Left renal pelvis (tissue), 4 donors: ENCODE results near the gene STPG3. TPM values are rescaled to one million over a fixed set of nuclear protein-coding genes. Genes with fewer than 3 reads are reported as not detected.

Source experiments
- DNase-seq, 4 donors: peaks; one replicate each; pipeline ENCODE4 v3.0.0-alpha.2; 2013; ENCODE audit warnings: low read depth in 4 of 4, low spot score in 3 of 4
- polyA plus RNA-seq, 4 donors: library from polyadenylated mRNA; unstranded; fragments of 120-200 nt; gene quantifications; one replicate each; pipeline ENCODE4 v1.2.1, GENCODE V29; 2013; ENCODE audit not compliant: insufficient read length in 4 of 4

STPG3 gene
- polyA plus RNA-seq, 4 donors: 0.57 to 4.8 (median 1.7) TPM

DNA sequence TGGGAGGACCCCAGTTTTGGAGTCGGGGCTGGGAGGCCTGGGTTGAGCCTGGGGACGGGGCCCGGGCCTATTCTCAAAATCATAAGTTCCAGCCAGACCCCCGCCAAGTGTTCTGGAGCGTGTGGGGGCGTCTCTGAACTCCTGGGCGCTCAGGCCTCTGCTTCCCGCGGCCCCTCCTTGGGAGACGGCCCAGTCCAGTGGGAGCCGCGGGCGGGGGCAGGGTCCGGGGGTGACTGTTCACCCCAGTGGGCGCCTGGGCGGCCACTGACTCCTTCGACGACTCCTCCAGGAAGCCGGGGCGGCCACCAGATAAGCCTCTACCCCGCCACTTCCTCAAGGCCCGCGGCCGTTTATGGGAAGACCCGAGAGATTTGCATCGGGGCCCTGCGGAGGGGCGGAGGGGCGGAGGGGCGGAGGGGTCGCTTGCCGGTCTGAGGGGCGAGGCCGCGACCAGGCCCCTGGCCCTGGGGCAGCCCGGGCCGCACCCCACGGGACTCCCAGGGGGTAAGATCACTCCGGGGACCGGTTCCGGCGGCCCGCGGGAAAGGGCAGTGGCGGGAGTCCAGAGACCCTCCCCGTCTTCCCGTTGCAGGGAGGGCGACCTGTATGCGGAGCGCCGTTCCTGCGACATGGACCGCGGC lies 27.1 kb downstream of the STPG3 start:
- no peak for DNase-seq

DNA sequence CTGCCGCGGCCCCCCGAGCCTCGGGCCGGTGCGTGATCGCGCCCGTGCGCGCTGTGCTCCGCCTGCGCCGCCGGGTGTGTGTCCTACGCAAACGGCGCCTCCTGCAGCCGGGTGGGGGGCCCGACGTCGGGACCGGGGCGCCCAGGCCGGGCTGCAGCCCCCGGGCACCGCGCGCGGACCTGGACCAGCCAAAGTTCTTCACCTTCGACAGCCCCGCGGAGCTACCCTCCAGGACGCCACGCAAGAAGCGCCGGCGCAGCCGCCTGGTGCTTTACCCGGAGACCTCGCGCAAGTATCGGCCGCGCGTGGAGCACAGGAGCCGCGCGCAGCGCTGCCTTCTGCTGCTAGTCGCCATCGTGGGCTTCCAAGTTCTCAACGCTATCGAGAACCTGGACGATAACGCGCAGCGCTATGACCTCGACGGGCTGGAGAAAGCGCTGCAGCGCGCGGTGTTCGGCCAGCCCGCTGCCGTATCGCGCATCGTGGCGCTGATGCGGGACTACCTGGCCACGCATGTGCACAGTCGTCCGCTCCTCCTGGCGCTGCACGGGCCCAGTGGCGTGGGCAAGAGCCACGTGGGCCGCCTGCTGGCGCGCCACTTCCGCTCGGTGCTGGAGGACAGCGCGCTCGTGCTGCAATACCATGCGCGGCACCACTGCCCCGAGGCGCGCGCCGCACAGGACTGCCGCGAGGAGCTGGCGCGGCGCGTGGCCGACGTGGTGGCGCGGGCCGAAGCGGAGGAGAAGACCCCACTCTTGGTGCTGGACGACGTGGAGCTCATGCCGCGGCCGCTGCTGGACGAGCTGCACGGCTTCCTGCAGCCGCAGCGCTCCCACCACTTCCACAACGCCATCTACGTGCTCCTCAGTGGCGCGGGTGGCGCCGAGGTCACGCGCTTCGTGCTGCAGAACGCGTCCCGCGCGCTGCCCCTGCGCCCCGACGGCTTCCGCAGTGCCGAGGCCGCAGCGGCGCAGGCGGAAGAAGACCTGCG lies 27.9 kb downstream of the STPG3 start:
- no peak for DNase-seq

DNA sequence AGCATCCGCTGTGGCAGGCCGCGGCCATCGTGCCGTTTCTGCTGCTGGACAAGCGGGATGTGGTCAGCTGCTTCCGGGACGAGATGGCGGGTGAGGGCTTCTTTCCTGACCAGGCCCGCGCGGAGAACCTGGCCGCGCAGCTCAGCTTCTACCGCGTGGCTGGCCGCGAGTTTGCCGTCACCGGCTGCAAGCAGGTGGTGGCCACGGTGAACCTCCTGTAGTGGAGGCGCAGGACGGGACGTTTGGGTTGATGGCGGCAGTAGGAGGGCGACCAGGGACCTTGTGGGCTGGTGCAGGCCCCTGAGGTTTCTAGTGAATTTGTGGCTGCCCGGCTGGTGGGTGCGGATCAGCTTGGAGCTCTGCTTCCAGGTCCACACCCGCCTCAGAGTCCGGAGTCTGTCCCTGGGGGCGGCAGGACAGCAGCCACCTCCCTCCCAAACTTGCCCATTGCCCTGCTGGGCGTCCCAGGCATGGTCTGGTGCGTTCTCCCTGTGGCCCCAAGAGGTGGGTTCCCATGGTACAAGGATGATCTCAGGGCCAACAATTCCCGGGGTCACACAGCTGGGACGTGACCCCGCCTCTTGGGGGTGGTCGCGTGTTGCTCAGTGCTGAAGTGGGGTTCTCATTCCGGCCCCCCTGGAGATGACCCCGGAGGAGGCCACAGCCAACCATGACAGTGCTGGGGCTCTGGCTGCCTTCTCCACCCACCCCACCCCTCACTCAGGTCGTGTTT lies 28.8 kb downstream of the STPG3 start:
- no peak for DNase-seq

DNA sequence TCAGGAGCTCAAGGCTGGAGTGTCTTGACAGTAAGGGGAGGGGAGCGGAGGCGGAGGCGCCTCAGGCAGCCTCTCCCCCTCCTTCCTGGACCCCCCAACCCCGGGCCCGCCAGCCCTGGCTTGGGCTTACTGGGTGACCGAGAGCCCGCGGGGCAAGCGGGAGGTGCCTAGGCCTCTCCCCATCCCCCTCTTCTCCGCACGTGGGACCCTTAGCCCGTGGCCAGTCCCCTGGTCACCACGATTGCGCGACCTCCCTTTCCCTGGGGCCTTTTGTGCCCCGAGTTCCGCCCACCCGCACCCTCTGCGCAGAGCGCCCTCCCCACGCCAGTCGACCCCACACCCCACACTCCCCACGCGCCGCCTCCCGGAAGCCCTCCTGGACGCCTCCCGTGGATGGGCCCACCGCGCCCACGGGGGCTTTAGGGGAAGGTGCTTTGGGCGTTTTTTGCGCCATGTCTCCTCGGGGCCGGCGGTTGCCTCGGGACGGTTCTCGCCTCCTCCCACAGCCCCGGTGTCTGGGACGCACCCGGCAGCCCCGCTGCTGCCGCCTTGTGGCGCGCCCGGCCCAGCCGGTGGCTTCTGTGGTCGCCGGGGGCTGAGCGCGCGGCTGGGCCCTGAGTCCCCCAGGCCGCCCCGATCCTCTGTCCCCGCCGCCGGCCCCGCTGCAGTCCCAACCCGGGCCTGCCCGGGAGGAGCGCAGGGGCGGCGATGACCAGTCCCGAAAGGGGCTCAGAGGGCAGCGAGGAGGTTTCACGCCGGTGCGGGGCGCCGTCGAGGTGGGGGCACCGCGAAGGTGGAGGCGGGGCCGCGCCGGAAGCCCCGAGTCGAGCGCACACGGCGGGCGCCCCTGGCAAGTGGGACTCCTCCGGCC lies 29.6 kb downstream of the STPG3 start:
- no peak for DNase-seq

GRCh38 chr9:137281345-137282116 lies 30.4 kb downstream of the STPG3 start:
- DNase-seq: no peak

DNA sequence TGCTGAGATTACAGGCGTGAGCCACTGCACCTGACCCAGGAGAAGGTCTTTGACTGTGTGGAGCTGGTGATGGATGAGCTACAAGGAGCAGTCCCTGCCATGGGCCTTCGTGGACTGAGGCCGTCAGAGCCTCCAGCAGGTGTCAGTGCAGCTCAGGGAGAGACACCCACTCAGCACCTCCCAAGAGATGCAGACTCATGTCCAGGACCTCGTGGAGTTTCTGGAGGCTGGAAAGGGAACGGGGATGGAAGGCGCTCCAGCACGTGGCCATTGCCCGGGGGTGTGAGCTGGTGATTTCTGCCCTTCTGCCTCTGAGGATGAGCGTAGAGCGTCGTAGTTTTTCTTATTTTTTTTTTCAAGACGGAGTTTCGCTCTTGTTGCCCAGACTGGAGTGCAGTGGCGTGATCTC lies 35.9 kb downstream of the STPG3 start:
- no peak for DNase-seq

DNA sequence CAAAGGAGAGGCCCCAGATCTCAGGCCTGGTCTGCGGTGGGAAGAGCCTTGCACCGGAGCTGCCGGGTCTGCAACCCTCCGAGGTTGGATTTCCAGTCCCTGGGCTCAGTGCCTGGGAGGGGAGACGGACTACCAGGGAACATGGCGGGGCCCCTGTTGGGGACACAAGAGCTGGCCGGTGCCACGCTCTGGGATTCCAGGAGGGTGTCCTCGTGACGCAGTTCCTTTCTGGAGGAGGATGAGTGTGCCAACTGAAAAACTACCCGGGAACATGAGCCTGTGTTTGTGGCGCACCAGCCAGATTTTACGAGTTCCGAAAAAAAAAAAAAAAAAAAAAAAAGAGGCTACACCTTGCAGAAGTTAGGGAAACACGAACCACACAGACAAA lies 42.0 kb downstream of the STPG3 start:
- DNase-seq: no peak

DNA sequence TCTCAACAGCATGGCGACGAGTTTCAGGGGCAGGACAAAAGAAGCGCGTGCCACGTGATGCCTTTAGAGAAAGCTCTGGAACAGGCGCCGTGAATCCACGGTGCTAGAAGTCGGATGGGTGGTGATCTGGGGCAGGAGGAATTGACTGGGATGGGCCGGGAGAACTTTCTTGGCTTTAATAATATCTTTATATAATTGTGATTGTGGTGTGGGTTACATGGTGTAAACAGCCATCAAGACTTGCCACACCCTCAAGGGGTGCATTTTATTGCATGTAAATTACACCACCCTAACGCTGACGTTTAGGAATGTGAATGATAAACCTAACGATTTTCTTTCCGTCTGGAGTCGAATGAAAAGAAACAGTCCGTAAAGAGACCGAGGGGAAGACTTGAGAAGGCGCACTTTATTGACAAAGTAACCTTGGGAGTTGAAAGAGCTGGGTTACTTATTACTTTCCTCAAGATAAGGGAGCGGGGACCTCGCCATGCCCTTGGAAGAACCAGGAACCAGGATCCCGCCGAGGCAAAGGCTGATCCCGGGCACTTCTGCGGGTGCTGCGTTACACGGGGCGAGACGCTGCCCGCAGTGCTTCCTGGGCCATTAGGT lies 42.5 kb downstream of the STPG3 start:
- no peak for DNase-seq

DNA sequence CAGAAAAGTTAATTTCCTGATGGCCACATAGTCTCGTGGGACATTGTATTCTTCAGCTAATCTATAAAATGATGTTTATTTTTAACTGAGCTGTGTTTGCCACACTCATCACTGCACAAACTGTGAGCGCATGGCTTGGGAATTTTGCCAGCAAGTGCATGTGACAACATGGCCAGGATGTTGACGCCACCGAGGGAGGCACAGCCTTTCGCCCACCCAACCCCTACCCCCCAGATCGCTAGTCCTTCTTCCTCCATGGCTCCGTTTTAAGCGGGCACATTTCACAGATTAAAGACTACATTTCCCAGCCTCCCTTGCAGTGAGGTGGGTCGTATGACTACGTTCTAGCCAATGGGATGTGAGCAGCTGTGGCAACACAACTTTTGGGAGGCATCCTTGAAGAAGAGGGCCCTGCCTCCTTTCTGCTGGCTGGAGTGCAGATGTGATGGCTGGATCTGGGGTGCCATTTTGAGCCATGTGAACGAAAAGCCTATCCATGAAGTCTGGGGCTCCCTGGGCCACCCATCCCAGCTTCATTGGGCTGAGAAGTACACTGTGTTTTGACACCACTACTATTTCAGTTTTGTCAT lies 43.1 kb downstream of the STPG3 start:
- no peak for DNase-seq

DNA sequence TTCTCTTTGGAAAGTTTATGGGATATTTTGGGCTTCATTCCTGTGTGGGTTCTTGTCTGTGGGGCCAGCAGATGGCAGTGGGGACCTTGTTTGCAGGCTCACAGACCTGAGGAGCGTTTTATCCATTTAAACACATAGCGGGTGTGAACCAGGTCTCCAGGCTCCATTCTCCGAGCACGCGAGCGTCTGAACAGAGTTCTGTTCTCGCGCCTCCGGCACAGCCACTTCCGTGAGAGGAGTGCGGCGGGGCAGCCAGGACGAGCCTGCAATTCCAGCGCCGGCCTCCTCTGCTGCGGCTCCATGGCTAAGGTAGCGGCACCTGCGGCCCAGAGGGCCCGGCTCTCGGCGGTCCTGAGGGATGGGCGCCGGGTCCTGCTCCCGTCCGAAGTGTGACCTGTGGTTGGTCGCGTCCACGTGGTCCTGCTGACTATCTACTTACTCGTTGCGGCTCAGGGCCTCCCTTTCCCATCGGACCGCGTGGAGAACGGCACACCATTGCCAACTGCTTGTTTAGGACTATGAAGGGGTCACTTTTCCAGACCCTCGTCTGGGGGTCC lies 43.7 kb downstream of the STPG3 start:
- DNase-seq: no peak

DNA sequence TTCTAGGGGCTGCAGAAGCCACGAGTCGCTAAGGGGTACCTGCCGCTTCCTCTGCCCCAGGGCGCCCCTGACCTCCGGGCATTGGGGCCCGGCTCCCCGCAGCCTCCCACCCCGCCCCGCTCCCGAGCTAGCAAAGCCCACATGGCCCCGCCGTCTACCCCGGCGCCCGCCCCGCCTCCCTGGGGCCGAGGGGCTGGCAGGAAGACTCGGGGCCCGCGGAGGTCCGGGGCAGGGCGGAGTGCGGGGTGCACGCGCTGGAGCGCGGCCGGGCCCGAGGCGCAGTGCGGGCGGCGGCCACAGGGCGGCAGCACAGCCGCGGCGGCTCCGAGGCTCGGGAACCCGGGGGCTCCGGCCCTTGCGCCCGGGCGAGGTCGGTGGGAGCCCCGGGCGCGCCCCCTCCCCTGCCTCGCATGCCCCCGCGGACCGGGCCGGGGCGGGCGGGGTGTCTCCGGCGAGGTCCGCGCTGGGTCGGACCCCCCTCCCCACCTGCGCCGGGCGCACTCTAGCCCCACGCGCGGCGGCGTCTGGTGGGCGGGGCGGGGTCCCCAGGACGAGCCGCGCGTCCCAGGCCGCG lies 44.2 kb downstream of the STPG3 start:
- no peak for DNase-seq

DNA sequence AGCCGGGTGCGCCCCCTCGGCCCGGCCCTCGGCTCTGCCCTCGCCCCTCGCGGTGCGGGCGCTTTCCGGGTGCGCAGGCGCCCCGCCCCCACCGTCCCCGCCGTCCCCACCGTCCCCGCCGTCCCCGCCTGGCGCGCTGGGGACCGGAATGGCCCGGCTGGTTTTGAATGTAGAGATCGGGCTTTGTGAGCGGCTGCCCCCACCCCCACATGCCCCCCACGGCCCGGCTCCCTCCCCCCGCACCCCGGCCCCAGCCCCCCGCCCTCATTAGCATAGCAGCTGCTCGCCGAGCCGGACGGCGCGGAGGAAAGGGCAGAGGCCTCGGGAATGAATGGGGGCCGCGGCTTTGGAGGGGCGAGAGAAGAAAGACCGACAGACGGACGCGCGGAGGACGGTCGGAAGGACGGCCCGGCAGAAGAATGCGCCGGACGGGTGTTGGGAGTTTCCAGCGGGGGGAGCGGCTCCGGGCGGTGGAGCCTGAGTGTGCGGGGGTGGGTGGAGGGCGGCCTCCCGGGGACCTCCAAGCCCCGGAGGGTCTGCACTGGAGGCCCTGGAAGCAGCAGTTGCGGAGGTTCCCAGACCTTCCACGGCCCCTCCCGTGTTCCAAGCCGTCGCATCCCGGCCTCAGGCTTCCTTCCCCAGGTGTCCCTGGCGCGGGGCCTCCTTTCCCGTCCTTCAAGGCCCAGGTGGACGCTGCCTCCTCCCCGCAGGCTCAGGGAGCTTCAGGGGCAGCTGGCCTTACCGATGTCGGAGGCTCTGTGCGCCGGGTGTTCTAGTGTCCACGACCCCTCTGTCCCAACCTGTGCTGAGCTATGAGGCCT lies 45.0 kb downstream of the STPG3 start:
- no peak for DNase-seq

GRCh38 chr9:137296670-137297664 lies 45.9 kb downstream of the STPG3 start:
- no peak for DNase-seq

GRCh38 chr9:137297966-137298365 lies 46.9 kb downstream of the STPG3 start:
- DNase-seq: no peak

DNA sequence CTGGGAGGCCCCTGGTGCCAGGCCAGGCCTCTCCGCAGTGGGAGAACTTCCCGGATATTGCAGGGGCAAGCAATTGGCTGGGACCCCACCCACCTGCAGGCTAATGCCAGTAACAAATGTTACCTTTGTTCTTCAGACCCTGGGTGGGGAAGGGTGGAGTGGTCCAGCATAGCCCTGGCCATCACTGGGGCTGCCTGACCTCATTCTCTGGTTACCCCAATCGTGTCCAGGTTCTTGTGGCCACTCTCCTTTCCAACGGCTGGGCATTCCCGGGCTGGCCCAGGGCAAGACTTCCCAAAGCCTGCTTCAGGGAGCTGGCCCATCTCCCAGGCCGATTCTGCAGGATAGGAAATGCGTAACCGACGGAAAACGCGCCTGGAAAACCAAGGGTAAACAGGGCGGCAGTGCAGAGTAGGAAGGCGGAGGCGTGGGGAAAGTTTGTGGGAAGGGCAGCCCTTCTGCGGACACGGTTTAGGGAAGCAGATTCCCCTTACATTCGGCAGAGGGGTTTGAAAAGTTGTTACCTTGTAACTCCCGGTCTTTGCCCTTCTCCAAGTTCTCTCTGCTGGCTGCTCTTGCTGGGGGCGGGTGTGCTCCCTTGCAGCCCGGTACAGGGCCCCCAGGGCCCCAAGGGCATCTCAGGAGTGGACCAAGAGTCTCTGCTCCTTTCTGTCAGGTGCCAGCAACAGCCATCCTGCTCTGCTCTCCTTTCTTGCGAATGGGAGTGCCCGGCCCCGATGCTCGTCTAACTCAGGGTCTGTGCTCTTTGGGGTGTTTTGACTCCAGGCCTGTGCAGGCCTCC lies 47.5 kb downstream of the STPG3 start:
- no peak for DNase-seq
